Choroid plexus epithelial cell (primary cell): ENCODE data around the gene PTPN23.

Experiments used
- DNase-seq: peaks from one replicate; pipeline ENCODE4 v3.0.0-alpha.2; 2010; ENCODE audit warnings: low read depth
- H3K4me3 ChIP-seq: 2 replicates; pipeline ENCODE4 v1.5.1; 2011; ENCODE audit warnings: low read depth, mild to moderate bottlenecking, control low read depth, low read length, moderate library complexity
- CTCF ChIP-seq: conservative IDR thresholded peaks from 2 replicates; pipeline ENCODE4 v1.5.1; 2011; ENCODE audit warnings: low read depth, mild to moderate bottlenecking, control low read depth, inconsistent platforms, low read length, moderate library complexity

Gene PTPN23

GRCh38 chr3:47380601-47381316 is at the start of gene PTPN23:
Gene PTPN23 (plus strand): TSS chr3:47381021. CDS start chr3:47381097, 76 bp downstream.
- DNase-seq, result peak; percentile 99
- TF ChIP-seq CTCF, result no peak
- peak within 1 kb of the TSS; percentile 98 for H3K4me3 ChIP-seq

GRCh38 chr3:47333907-47334306 is 46.9 kb upstream of the PTPN23 start:
- DNase-seq, result no peak
- TF ChIP-seq CTCF, result no peak
- H3K4me3 ChIP-seq, result no peak overlapping the region

- no peak for DNase-seq
- no peak for TF ChIP-seq CTCF
Measured at GRCh38 chr3:47337656-47338055, 43.2 kb upstream of the PTPN23 start.

GRCh38 chr3:47339951-47340350 is 40.9 kb upstream of the PTPN23 start:
- TF ChIP-seq CTCF, result no peak
- no peak overlapping the region for H3K4me3 ChIP-seq
- DNase-seq, result no peak

More at GRCh38 chr3:47337656-47338055, 43.2 kb upstream of the PTPN23 start:
- H3K4me3 ChIP-seq, result no peak overlapping the region

- no peak for DNase-seq
- no peak overlapping the region for H3K4me3 ChIP-seq
- TF ChIP-seq CTCF, result no peak
Measured at GRCh38 chr3:47340866-47341265, 40.0 kb upstream of the PTPN23 start.

GRCh38 chr3:47342151-47342550 is 38.7 kb upstream of the PTPN23 start:
- no peak overlapping the region for H3K4me3 ChIP-seq
- TF ChIP-seq CTCF, result no peak
- DNase-seq, result peak; percentile 10

- no peak for DNase-seq
- H3K4me3 ChIP-seq, result no peak overlapping the region
- no peak for TF ChIP-seq CTCF
Measured at GRCh38 chr3:47342812-47343211, 38.0 kb upstream of the PTPN23 start.
